Measurements from ENCODE around the gene TNFRSF1A.

TNFRSF1A gene

DNA sequence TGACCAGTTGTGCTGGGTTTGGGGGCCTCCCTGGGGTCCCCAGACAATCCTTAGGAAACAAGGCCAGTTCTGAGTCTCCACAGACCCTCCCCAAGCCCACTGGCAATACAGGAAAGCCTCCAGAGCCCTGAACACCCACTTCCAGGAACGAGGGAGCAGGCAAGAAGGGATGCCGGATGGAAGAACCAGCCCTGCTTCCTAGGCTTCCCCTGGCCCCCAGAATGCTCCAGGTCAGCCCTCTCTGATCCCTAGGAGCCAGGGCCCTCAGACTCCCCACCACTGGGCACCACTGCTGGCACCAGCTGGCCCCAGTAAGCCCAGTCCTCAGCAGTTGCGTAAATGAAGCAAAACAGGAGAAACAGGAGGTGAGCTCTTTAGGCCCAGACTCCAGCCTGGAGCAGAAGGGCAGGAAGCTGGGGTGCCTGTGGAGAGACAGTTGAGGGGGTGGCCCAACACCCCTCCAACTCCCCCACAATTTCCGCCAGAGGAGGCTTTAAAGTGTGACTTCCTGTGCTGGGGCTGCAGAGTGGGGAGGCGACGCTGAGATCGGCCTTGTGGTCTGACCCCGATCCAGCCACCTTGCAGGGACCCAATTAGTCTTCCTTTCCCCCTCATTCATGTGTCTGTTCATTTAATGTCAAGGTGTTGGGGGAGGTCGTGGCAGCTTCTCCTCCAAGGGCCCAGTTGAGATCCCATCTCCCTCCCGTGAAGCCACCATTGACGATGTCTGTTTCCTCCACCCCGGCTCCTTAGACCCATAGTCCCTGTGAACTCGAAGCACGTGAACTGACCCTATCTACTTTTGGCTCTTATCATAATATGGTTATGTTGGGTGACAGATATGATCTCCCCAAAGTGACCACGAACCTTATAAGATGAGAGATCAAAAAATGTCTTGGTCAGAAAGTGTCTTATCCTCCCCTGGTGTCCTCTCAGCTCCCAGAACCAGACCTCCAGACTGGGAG, 4.7 kb downstream of the TNFRSF1A start:
- DNase-seq (ENCODE audit: low spot score) = peak; percentile 65

DNA sequence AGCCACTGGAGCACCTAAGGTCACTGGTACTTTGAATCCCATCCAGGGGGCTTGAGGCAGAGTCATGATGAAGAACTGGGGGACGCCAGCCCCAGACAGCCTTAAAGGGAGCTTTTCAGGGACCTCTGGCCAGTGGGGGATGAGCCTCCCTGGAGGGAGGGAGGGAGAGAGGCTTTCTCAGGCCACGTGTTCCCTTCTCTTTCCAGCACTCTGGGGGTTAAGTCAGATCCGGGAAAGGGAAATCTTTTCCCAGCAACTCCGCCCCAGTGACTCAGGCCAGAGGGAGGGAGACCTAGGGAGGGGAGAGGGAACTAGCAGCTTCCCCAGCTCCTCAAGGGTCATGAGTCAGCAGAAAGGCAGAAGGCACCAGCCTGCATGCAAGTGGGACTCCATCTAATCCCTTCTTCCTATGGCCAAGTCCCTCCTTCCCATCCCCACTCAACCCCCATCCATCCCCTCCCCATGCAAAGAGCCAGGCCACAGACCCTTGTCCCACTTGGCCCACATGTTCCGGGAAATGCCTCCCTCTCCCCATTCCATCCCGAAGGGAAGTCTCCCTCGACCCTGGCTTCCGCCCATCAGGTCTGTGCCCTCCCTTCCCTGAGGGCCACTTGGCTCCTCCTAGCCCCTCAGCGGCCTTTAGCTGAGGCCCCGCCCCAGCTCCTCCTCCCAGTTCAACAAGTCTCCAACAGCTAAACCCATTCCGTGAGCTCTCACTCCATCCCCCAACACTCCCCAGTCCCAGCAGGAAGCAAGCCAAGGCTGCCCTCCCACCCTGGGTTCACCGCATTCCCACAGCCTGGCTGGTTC, 5.6 kb downstream of the TNFRSF1A start:
- DNase-seq (ENCODE audit: low spot score) = peak; percentile 99

DNA sequence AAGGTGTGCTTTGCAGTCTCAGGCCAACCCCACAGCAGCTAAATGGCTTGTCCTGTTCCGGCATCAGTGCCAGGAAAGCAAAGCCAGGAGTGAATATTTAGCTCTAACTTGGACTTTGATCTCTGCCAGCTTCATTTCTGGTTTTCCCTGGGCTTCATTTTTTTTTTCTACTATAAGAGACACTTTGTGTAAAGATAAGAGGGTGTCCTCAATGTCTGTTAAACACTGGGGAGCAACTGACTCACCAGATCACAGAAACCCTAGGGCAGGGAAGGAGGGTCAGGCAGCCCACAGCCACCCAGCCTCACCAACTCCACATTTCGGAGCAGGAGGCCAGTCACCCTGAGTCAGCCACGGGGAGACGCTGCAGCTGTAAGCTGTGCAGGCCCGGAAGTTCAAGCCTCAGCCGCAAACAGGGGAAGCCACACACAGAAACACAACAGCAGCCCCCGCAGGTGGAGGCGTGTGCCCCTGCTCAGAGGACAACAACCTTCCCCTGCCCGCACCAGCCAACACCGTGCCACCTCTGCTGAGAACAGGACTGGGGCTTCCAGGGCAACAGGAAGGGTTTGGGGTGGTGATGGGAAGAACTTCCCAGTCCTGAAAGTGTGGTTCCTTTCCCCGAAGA, 6.3 kb downstream of the TNFRSF1A start:
- peak; percentile 93 for DNase-seq (ENCODE audit: low spot score)

GRCh38 chr12:6334940-6335450, 6.9 kb downstream of the TNFRSF1A start:
- no peak for DNase-seq (ENCODE audit: low spot score)

DNA sequence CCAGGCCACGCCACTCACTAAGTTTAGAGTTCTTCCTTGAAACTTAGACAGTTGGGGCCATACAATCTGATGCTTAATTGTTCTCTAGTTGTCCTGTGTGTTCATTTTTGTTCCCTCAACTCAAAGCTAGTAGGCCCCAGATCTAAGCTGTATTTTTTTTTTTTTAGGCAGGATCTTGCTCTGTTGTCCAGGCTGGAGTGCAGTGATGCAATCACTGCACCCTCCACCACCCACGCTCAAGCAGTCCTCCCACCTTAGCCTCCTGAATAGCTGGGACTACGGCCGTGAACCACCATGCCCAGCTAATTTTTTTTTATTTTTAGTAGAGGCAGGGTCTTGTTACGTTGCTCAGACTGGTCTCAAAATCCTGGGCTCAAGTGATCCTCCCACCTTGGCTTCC, 7.5 kb downstream of the TNFRSF1A start:
- DNase-seq (ENCODE audit: low spot score) = no peak

DNA sequence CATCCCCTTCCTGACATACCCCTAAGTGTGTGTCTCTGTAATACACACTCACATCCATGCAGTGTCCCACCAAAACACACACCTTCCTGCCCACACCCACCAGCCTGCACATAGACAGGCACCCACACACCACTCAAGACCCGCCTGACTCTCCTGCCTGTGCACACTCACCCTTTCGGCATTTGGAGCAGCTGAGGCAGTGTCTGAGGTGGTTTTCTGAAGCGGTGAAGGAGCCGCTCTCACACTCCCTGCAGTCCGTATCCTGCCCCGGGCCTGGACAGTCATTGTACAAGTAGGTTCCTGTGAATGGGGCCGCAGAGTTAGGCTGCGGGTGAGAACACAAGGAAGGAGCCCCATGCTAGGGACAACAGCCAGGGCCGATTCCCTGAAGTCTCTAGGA, 8.3 kb downstream of the TNFRSF1A start:
- DNase-seq (ENCODE audit: low spot score) = no peak

- no peak for DNase-seq (ENCODE audit: low spot score)
These were observed 8.8 kb downstream of the TNFRSF1A start for GRCh38 chr12:6333029-6333428.

- DNase-seq (ENCODE audit: low spot score) = no peak
These were observed 9.4 kb downstream of the TNFRSF1A start for GRCh38 chr12:6332459-6332858.

- no peak for DNase-seq (ENCODE audit: low spot score)
These were observed 10.7 kb downstream of the TNFRSF1A start for GRCh38 chr12:6330999-6331714.

GRCh38 chr12:6330192-6330591, 11.7 kb downstream of the TNFRSF1A start:
- no peak for DNase-seq (ENCODE audit: low spot score)

DNA sequence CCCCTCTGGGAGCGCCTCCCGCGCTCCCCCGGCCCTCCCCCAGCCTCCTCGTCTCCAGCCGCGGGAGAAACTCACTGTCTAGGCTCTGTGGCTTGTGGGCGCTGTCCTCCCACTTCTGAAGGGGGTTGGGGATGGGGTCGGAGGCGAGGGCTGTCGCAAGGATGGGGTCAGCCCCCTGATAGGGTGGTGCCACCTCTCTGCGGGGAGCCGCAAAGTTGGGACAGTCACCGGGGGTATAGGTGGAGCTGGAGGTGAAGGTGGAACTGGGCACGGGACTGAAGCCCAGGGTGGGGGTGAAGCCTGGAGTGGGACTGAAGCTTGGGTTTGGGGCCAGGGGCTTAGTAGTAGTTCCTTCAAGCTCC, 12.2 kb downstream of the TNFRSF1A start:
- DNase-seq (ENCODE audit: low spot score) = no peak

- no peak for DNase-seq (ENCODE audit: low spot score)
These were observed 12.8 kb downstream of the TNFRSF1A start for GRCh38 chr12:6328945-6329702.

GRCh38 chr12:6328045-6328779, 13.7 kb downstream of the TNFRSF1A start:
- DNase-seq (ENCODE audit: low spot score) = no peak

DNA sequence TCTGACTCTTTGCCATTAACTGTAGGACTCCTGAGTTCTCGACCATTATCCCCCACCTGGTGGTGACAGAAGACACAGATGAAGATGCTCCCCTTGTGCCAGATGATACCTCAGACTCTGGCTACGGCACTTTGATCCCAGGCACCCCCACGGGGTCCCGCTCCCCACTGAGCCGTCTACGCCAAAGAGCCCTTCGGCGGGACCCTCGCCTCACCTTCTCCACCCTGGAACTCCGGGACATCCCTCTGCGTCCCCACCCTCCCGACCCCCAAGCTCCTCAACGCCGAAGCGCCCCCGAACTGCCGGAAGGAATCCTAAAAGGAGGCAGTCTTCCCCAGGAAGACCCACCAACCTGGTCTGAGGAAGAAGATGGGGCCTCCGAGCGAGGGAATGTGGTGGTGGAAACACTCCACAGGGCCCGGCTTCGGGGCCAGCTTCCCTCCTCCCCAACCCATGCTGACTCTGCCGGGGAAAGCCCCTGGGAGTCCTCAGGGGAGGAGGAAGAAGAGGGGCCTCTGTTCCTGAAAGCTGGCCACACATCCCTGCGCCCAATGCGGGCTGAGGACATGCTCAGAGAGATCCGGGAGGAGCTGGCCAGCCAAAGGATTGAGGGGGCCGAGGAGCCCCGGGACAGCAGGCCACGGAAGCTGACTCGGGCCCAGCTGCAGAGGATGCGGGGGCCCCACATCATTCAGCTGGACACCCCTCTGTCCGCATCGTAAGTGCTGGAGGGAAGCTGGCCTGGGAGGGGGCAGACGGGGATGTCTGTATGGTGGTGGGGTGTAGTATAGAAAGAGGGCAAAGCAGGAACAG, 14.4 kb downstream of the TNFRSF1A start:
- DNase-seq (ENCODE audit: low spot score) = no peak

DNA sequence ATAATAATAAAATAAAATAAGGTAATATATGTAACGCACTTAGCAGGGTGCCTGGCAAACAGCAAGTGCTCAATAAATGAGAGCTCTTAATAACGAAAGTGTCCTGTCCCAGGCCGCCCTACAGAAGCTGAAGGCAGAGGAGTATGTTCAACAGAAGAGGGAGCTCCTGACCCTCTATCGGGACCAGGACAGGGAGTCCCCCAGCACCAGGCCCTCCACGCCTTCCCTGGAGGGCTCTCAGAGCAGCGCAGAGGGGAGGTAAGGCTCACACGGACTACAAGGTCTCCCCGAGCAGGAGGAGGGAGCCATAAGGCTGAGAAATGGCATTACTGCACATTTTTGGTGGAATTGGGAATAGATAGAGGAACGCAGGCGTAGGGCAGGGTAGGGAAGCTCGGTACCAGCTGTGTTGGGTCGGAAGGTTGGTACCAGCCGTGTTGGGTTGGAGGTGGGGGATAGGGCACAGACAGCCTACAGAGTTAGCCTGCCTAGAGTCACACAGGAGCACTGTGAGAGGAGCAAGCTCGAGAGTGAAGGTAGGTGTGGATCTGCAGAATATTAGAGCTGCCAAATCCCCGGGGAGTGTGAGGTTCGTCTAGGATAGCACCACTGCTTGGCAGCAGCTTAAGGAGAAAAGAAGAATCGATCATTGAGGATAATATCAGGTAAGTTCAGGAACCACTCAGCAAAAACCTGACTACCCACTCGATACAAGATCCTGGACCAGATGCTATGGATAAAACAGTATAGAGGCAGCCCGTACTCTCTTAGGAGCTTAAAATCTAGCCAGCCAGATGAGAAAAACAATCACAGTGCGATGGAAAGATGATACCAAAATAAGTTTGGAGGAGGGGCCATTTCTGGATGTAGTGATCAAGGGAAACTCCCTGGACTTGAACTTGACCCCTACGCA, 15.3 kb downstream of the TNFRSF1A start:
- no peak for DNase-seq (ENCODE audit: low spot score)

GRCh38 chr12:6324936-6325750, 16.7 kb downstream of the TNFRSF1A start:
- DNase-seq (ENCODE audit: low spot score) = no peak

DNA sequence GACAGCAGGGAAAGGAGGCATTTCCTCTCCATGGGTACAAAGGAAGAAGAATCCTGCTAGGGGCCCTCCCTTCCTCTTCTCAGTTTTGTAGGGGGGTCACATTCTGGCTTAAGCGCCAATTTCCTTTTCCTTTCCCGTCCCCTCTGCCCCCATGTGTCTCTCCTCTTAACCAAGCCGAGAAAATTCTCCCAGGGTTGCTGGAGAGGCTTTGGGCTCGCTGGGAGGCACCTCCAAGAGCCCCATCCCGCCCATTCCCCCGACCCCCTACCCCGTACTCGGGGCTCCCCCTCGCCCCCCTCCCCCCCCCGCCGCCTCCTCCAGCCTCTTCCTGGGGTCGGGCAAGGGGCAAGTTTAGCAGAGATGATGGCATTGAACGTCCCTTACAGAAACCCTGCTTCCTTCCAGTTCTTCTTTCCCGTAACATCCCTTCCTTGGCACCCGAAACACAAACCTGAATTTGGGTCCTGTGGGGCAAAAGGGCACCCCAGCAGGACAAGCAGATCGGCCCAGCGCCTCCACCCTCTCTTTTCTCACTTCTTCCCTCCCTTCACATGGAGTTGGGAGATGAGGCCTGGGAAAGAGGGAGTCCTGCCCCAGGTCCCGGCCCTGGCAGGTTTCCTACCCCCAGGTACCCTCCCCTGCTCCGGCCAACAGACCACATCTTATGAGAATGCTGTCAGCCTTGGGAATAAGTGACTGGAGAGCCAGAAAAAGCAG, 17.7 kb downstream of the TNFRSF1A start:
- DNase-seq (ENCODE audit: low spot score) = no peak
